CD4-positive, alpha-beta T cell (primary cell): ENCODE results near the gene KANK2. TPM values are rescaled to one million over a fixed set of nuclear protein-coding genes. Genes with fewer than 3 reads are reported as not detected.
"Not testable (repeated sequence)": the region's sequence is repeated elsewhere in the genome, so short reads cannot be mapped to it uniquely, and the experiment has no call there.

Experiments
- ATAC-seq: fragments of 200-7000 bp; cut with Tn5 transposase; one replicate; pipeline ENCODE4 v1.10.0; 2022; ENCODE audit warnings: mild to moderate bottlenecking; ENCODE audit not compliant: poor library complexity
- CTCF ChIA-PET: fragments of 350-600 bp; sonication (Branson Sonifier 250); formaldehyde crosslinking; loops from one replicate; lab custom pipeline; 2021; ENCODE audit warnings: antibody characterized with exemption, inconsistent platforms; lab: Charles Lee
- POLR2A ChIA-PET: fragments of 350-600 bp; sonication (Branson Sonifier 250); formaldehyde crosslinking; loops from one replicate; lab custom pipeline; 2021; ENCODE audit warnings: antibody characterized with exemption, inconsistent platforms; lab: Charles Lee
- DNase-seq, 14 experiments: peaks; one replicate each; pipeline ENCODE4 v3.0.0-alpha.2; 2013 to 2020; ENCODE audit warnings: mixed read lengths in 2 of 14
- H3K27ac ChIP-seq, 2 donors: one replicate each; pipeline versions ENCODE4 v1.5.1 to v1.7.0; 2013; ENCODE audit warnings: low read length in 2 of 2, low read depth in 1 of 2, mild to moderate bottlenecking in 1 of 2
- H3K27me3 ChIP-seq, 2 experiments: 1 replicate in 1 of 2; 2 replicates in 1 of 2; pipeline versions ENCODE4 v1.6.1 to v1.7.0; 2013; ENCODE audit warnings: low read length in 2 of 2, control low read depth in 1 of 2, mild to moderate bottlenecking in 1 of 2, moderate library complexity in 1 of 2; ENCODE audit not compliant: insufficient read depth in 2 of 2, control insufficient read depth in 1 of 2
- H3K36me3 ChIP-seq: one replicate; pipeline ENCODE4 v1.6.1; 2013; ENCODE audit warnings: low read length, control low read depth; ENCODE audit not compliant: insufficient read depth
- H3K4me1 ChIP-seq: one replicate; pipeline ENCODE4 v1.6.1; 2013; ENCODE audit warnings: low read length, control low read depth; ENCODE audit not compliant: insufficient read depth
- H3K4me3 ChIP-seq: one replicate; pipeline ENCODE4 v1.5.1; 2013; ENCODE audit warnings: mild to moderate bottlenecking, low read length, moderate library complexity
- H3K9me3 ChIP-seq, 2 experiments: 1 replicate in 1 of 2; 2 replicates in 1 of 2; pipeline versions ENCODE4 v1.6.1 to v1.7.0; 2013; ENCODE audit warnings: low read length in 2 of 2, mild to moderate bottlenecking in 2 of 2, control low read depth in 1 of 2, moderate library complexity in 1 of 2; ENCODE audit not compliant: control insufficient read depth in 1 of 2, insufficient read depth in 1 of 2
- H3K27ac Mint-ChIP-seq: one replicate; pipeline ENCODE4 v1.8.0; 2020; ENCODE audit warnings: mixed read lengths
- H3K27me3 Mint-ChIP-seq: one replicate; pipeline ENCODE4 v1.8.0; 2021; ENCODE audit warnings: mixed read lengths
- H3K36me3 Mint-ChIP-seq: one replicate; pipeline ENCODE4 v1.8.0; 2021; ENCODE audit warnings: low read depth, mixed read lengths
- H3K4me1 Mint-ChIP-seq: one replicate; pipeline ENCODE4 v1.8.0; 2021; ENCODE audit warnings: low read depth, mixed read lengths
- H3K4me3 Mint-ChIP-seq: one replicate; pipeline ENCODE4 v1.8.0; 2020; ENCODE audit warnings: mild to moderate bottlenecking, mixed read lengths
- H3K9me3 Mint-ChIP-seq: one replicate; pipeline ENCODE4 v1.8.0; 2020; ENCODE audit warnings: mixed read lengths
- CTCF ChIP-seq: fragments of 200-600 bp; IDR thresholded peaks from one replicate; pipeline ENCODE4 v1.8.0; 2022; ENCODE audit warnings: antibody characterized with exemption, mild to moderate bottlenecking
- intact Hi-C, 2 experiments: fragments of 100-400 bp; cut with DNase I in 1 of 2; cut with micrococcal nuclease in 1 of 2; formaldehyde crosslinking; loops; one replicate each; pipeline versions ENCODE4 v1.15.1 to v1.9.0; 2023 to 2025; cut with DNase I, micrococcal nuclease
- total RNA-seq, 174 experiments: library from RNA in 2 of 174; stranded (reverse) in 2 of 174; gene quantifications; one replicate each; pipeline ENCODE4 v1.2.3 and lab custom pipeline; 2021 to 2026

KANK2 gene
- total RNA-seq, 2 experiments from 2014 or later, result not detected

- intact Hi-C loops, result no loop called here
- H3K27me3 Mint-ChIP-seq, result peaks cover 10% of the 10 kb centered on the region
- H3K36me3 ChIP-seq, result no peaks in the 10 kb centered on the region
- H3K27me3 ChIP-seq, result no peaks in the 10 kb centered on the region
- no peaks in the 10 kb centered on the region for H3K9me3 Mint-ChIP-seq
- no peak overlapping the region for H3K4me3 Mint-ChIP-seq
- H3K4me1 ChIP-seq, result peaks cover 7% of the 10 kb centered on the region
- H3K27ac Mint-ChIP-seq, result no peak overlapping the region
- no peaks in the 10 kb centered on the region for H3K9me3 ChIP-seq
- DNase-seq, result no peak
- no peak for TF ChIP-seq CTCF
- no peak for ATAC-seq
- H3K27ac ChIP-seq, result no peak overlapping the region
- ChIA-PET POLR2A (no interaction called here), CTCF (interaction anchor here (0.7 kb wide), 1 partner anchor 128 kb away, joined by 3 read pairs; no protein-coding TSS in a partner anchor)
- no peaks in the 10 kb centered on the region for H3K36me3 Mint-ChIP-seq
- H3K4me1 Mint-ChIP-seq, result no peaks in the 10 kb centered on the region
- no peak overlapping the region for H3K4me3 ChIP-seq
Measured at GRCh38 chr19:11181488-11181887, 15.9 kb downstream of the KANK2 start.

GRCh38 chr19:11180975-11181374 lies 16.4 kb downstream of the KANK2 start:
- intact Hi-C loops, CTCF ChIA-PET, DNase-seq, H3K4me1 ChIP-seq, H3K9me3 ChIP-seq, H3K27me3 Mint-ChIP-seq, H3K27ac Mint-ChIP-seq, H3K27me3 ChIP-seq, ATAC-seq, H3K27ac ChIP-seq, H3K36me3 Mint-ChIP-seq, POLR2A ChIA-PET, H3K4me1 Mint-ChIP-seq, H3K4me3 Mint-ChIP-seq, H3K9me3 Mint-ChIP-seq, H3K36me3 ChIP-seq, H3K4me3 ChIP-seq: not testable (repeated sequence)

GRCh38 chr19:11180346-11180745 lies 17.0 kb downstream of the KANK2 start:
- ChIA-PET POLR2A (no interaction called here), CTCF (no interaction called here)
- Histone ChIP-seq H3K9me3 (no peaks in the 10 kb centered on the region), H3K4me3 (no peak overlapping the region), H3K4me1 (peaks cover 7% of the 10 kb centered on the region), H3K27ac (no peak overlapping the region), H3K36me3 (no peaks in the 10 kb centered on the region), H3K27me3 (no peaks in the 10 kb centered on the region)
- Mint-ChIP-seq H3K36me3 (no peaks in the 10 kb centered on the region), H3K27me3 (peaks cover 10% of the 10 kb centered on the region), H3K9me3 (no peaks in the 10 kb centered on the region), H3K4me3 (no peak overlapping the region), H3K27ac (no peak overlapping the region), H3K4me1 (no peaks in the 10 kb centered on the region)
- ATAC-seq (no peak), DNase-seq (no peak)
- intact Hi-C loops, result no loop called here
- no peak for TF ChIP-seq CTCF

GRCh38 chr19:11179716-11180297 lies 17.5 kb downstream of the KANK2 start:
- ChIA-PET CTCF (no interaction called here), POLR2A (no interaction called here)
- H3K4me1 Mint-ChIP-seq, result no peaks in the 10 kb centered on the region

GRCh38 chr19:11179145-11179465 lies 18.2 kb downstream of the KANK2 start:
- not testable (repeated sequence) for ATAC-seq, H3K27ac Mint-ChIP-seq

More at GRCh38 chr19:11179716-11180297, 17.5 kb downstream of the KANK2 start:
- Histone ChIP-seq H3K27me3 (no peaks in the 10 kb centered on the region), H3K9me3 (no peaks in the 10 kb centered on the region), H3K4me1 (peaks cover 7% of the 10 kb centered on the region), H3K27ac (no peak overlapping the region), H3K36me3 (no peaks in the 10 kb centered on the region), H3K4me3 (no peak overlapping the region)
- Mint-ChIP-seq H3K27ac (no peak overlapping the region), H3K27me3 (peaks cover 10% of the 10 kb centered on the region), H3K36me3 (no peaks in the 10 kb centered on the region), H3K9me3 (no peaks in the 10 kb centered on the region), H3K4me3 (no peak overlapping the region)
- DNase-seq, result no peak
- TF ChIP-seq CTCF, result no peak
- no peak for ATAC-seq
- intact Hi-C loops, result no loop called here

More at GRCh38 chr19:11179145-11179465, 18.2 kb downstream of the KANK2 start:
- H3K36me3 ChIP-seq, H3K4me3 Mint-ChIP-seq, H3K36me3 Mint-ChIP-seq, intact Hi-C loops, H3K4me1 Mint-ChIP-seq, H3K4me3 ChIP-seq, H3K4me1 ChIP-seq, POLR2A ChIA-PET, DNase-seq, CTCF ChIA-PET, H3K27ac ChIP-seq, H3K27me3 Mint-ChIP-seq, H3K9me3 Mint-ChIP-seq, H3K9me3 ChIP-seq, H3K27me3 ChIP-seq: not testable (repeated sequence)
